Measurements from ENCODE around the gene RAB37.

RAB37 gene

DNA sequence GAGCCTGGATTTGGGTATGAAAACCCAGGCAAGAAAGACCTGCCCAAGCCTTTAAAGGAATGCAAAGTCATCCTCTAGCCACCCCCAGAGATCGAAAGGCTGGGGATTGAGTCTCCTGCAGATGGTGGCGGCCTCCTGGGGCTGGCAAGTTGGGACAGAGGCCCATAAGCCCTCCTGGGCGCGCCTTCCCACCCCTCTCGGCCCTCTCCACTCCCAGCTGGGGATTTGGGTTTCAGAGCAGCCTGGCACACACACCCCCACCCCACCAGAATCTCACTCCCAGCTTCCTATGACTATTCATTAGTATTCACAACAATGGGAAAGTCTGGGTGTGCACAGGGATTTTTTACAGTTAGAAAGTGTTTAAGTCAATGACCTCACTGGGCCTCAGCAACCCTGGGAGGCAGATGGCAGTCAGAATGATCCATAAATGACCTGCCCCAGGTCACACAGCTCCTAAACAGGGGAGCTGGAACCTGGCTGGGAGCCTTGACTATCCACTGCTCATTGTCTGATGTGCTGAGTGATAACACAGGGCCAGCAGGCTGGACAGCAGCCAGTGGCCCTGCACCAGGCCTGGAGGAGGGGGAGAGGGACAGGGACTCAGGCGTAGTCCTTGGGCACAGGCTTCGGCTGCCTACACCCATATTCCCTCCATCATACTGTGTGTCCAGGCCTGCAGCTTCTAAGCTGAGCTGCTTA, 23.5 kb downstream of the RAB37 start:
- no peak for DNase-seq (ENCODE audit: low read depth in 2 of 2)

DNA sequence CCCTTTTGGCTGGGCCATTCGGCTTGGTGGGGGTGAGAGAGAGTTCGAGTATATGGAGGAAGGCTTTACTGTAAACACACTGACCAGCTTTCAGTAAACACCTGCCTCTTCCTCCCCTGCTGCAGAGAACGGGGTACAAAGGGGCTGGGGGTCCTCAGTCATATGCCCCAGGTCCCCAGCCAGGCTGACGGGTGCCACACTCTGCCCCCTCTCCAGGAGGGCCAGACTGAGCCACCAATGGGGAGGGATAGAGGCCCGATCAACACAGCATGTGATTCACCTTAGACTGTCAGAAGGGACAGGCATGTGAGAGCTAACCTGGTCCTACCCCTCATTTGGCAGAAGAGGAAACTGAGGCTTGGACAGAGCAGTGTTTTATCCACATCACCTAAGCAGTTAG, 24.4 kb downstream of the RAB37 start:
- DNase-seq (ENCODE audit: low read depth in 2 of 2): no peak

GRCh38 chr17:74761931-74762330, 24.9 kb downstream of the RAB37 start:
- no peak for DNase-seq (ENCODE audit: low read depth in 2 of 2)

GRCh38 chr17:74763565-74764387, 26.7 kb downstream of the RAB37 start:
- no peak for DNase-seq (ENCODE audit: low read depth in 2 of 2)

DNA sequence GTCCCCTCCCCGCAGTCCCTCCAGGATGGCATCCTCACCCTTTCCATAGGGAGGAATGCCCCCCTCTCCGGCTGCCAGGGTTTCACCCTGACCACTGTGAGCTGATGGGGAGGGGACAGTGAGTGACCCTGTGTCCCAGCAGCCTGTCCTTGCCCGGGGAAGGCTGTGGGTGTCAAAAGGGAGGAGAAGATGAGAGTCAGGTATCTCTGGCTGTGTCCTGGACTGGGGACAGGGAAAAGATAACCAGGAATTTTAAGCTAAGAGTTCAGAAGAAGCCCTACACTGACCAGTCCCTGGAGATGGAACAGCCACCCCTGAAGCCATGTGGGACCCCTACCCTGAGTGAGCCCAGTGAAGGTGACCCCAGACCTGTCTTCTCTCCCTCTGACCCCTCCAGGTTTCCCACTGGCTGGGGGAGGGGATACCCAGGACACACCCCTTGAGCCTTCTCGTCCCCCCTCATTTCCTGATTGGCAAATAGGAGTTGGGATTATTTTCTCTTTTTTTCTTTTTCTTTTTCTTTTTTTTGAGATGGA, 27.8 kb downstream of the RAB37 start:
- no peak for DNase-seq (ENCODE audit: low read depth in 2 of 2)

- DNase-seq (ENCODE audit: low read depth in 2 of 2): no peak
Observed at GRCh38 chr17:74766413-74766812, 29.4 kb downstream of the RAB37 start.

DNA sequence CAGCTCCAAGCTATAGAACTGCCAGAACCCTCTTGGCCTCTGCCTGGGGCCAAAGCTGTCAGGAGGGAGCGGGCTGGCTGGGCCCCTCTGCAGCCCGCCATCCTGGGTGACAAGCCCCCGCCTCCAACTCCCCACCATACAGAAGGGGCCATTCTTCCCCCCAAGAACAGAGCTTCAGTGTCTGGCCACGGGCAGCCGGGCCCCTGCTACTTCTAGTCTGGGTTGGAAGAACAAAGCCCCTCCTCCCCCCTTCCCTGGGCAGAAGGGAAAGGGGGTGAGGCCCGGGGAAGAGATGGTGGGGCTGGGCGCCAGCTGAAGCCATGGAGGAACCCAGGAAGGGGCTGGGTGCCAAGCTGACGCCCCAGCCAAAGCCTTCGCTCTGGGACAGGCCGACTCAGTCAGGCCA, 30.1 kb downstream of the RAB37 start:
- no peak for DNase-seq (ENCODE audit: low read depth in 2 of 2)

DNA sequence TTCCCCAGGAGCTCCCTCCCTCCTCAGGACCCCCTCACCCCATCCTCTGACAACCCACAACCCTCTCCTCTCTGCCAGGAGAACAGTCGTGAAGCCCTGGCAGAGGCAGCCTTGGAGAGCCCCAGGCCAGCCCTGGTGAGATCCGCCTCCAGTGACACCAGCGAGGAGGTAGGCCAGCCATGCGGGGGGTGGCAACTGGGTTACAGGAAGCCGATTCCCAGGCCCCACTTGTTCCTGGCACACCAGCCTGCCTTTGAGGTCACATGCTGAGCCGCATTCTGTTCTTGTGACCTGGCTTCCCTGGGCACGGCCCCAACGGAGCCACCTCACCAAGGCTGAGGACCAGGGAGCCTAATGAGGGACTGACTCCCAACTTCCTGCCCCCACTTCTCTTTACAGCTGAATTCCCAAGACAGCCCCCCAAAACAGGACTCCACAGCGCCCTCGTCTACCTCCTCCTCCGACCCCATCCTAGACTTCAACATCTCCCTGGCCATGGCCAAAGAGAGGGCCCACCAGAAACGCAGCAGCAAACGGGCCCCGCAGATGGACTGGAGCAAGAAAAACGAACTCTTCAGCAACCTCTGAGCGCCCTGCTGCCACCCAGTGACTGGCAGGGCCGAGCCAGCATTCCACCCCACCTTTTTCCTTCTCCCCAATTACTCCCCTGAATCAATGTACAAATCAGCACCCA, 31.2 kb downstream of the RAB37 start:
- no peak for DNase-seq (ENCODE audit: low read depth in 2 of 2)

DNA sequence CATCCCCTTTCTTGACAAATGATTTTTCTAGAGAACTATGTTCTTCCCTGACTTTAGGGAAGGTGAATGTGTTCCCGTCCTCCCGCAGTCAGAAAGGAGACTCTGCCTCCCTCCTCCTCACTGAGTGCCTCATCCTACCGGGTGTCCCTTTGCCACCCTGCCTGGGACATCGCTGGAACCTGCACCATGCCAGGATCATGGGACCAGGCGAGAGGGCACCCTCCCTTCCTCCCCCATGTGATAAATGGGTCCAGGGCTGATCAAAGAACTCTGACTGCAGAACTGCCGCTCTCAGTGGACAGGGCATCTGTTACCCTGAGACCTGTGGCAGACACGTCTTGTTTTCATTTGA, 31.7 kb downstream of the RAB37 start:
- DNase-seq (ENCODE audit: low read depth in 2 of 2): no peak

GRCh38 chr17:74769266-74769855, 32.3 kb downstream of the RAB37 start:
- DNase-seq (ENCODE audit: low read depth in 2 of 2): no peak

GRCh38 chr17:74769856-74770497, 32.9 kb downstream of the RAB37 start:
- DNase-seq (ENCODE audit: low read depth in 2 of 2): no peak

DNA sequence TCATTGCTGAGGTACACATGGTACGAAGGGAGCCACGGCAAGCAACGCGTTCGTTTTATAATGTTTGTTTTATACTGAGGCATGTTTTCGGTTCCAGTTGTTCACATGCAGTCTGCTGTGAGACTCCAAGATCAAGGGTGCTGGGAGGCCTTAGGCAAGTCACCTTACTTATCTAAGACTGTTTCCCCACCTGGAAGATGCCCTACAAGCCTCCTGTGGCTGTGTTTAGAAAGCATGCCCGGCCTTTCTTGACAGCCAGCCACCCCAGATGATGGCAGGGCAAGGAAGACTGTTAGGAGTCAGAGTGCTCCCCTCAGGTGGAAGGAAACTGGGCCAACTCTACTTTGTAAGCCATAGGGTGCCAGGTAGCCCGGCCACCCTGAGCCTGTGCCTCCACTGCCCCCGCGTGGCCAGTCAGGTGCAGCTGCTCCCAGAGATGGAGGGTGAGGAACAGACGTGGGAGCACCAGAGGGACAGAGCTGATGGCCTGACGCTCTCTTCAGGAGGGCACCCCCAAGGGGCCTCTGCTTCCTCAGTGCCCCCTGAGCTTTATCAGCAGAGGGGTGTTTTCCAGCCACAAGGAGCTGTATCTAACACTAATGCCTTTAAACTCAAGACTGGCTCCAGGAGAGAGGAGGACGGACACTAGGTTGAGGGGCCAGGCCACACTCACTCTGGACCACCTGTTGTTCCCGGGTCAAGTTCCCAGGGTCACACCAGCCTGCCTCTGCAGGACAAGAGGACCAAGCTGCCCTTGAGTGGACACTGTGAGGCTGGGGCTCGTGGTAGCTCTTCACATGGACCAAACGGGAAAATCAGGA, 33.7 kb downstream of the RAB37 start:
- peak in 1 of 2 experiments; percentile 62 for DNase-seq (ENCODE audit: low read depth in 2 of 2)

DNA sequence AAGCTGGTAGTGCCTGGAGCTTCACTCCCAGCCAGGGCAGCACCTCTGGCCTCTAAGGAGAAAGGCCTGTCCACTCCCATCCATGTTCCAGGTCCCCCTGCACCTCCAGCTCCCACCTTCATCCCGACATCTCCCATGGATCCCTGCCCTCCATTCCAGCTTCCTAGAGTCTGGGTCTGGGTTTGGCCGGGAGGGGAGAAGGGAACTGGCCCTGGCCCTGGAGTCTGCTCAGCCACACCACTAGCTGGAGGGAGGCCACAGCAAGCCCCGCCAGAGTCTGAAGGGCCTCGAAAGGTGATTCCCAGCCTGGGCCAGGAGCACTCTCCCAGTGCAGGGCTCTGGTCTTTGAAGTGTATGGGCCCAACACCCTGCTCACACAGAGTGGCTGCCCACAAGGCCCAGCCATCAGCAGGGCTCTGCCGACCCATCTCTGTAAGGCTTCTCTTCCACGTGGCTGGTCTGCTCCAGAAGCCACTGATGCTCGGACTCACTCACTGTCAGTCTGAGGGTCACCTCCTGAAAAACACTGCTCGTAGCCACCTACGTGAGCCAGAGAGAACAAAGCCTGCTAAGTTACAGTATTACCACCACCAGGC, 34.4 kb downstream of the RAB37 start:
- no peak for DNase-seq (ENCODE audit: low read depth in 2 of 2)

GRCh38 chr17:74772053-74772452, 35.0 kb downstream of the RAB37 start:
- DNase-seq (ENCODE audit: low read depth in 2 of 2): no peak

DNA sequence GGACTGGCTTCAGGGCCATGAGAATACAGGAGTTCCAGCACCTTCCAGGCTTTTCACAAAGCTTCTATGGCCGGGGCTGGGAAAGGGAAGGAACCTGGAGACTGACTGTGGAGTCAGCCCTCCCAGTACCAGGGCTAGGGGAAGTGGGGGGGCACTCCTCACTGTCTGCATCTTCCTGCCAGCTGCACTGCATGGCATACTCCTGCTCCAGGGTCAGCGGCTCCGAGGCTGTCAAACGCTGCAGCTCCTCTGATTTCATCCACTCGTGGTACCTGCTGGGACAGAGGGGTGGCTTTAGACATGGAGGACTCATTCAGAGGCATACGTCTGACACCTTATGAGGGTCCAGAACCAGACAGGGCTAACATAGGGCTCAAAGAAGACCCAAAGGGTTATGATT, 36.4 kb downstream of the RAB37 start:
- DNase-seq (ENCODE audit: low read depth in 2 of 2): no peak

DNA sequence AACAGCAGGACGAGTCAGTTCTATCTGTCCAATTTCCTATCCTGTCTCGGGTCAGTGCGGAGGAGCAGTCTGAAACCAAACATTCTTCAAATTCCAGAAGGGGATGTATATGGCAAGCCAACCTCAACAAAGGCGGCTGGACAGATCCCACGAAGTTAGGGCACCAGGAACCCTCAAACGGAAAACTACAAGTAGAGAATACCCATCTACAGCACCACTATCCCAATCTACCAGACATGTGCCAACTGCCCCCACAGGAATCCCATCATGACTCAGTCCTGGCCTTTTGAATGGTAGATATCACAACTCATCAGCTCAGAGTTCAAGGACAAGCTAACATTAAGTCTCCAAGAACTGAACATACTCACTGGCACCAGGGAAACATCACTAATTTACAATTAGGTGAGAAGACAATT, 36.8 kb downstream of the RAB37 start:
- DNase-seq (ENCODE audit: low read depth in 2 of 2): no peak

- DNase-seq (ENCODE audit: low read depth in 2 of 2): no peak
Observed at GRCh38 chr17:74775409-74776043, 38.5 kb downstream of the RAB37 start.

GRCh38 chr17:74776044-74776962, 39.2 kb downstream of the RAB37 start, which contains the start of gene NAT9:
Gene NAT9, minus strand, starts transcription at chr17:74776345. Its CDS starts 647 bp downstream, at chr17:74775698.
- DNase-seq (ENCODE audit: low read depth in 2 of 2): peak; percentile 99 to 100

DNA sequence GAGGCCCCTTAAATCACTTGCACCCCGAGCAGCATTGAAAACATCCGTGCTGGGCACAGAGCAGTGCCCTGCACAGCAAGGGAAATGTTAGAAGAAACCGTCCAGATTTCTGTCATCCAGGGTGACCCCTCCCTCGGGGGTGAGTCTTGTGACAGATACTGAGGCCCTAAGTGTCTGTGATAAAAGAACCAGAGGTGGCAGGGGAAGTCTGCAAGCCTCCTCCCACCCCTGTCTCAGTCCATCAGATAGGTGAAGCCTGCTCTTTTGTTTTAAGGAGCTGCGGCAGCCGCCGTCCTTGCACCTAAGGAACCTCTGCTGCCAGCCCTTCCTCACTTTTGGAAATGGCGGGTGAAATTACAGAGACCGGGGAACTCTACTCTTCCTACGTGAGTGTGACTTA, 39.9 kb downstream of the RAB37 start:
- no peak for DNase-seq (ENCODE audit: low read depth in 2 of 2)
